RWPE1 (cell line): ENCODE results near the gene TPSD1.
"Not testable (repeated sequence)": the region's sequence is repeated elsewhere in the genome, so short reads cannot be mapped to it uniquely, and the experiment has no call there.

Source experiments
- CTCF ChIA-PET: fragments of 350-600 bp; sonication (Branson Sonifier 250); formaldehyde crosslinking; extraction: SDS; loops from one replicate; lab custom pipeline; 2021; lab: Yijun Ruan, JAX
- POLR2A ChIA-PET: fragments of 400-600 bp; formaldehyde crosslinking; extraction: SDS; loops from one replicate; lab custom pipeline; 2020; ENCODE audit warnings: antibody characterized with exemption; ENCODE audit not compliant: low non-redundant PET; lab: Yijun Ruan, JAX
- DNase-seq: peaks from one replicate; pipeline ENCODE4 v3.0.0; 2012; ENCODE audit warnings: low spot score
- H3K27ac ChIP-seq: fragments of 450-650 bp; 2 replicates; pipeline ENCODE4 v1.5.1; 2017
- CTCF ChIP-seq: fragments of 450-650 bp; conservative IDR thresholded peaks from 2 replicates; pipeline ENCODE4 v1.5.1; 2017; ENCODE audit warnings: low read depth, mild to moderate bottlenecking

TPSD1 gene

GRCh38 chr16:1241081-1241480 is 14.8 kb upstream of the TPSD1 start:
- CTCF ChIA-PET, POLR2A ChIA-PET, H3K27ac ChIP-seq, DNase-seq: not testable (repeated sequence)

DNA sequence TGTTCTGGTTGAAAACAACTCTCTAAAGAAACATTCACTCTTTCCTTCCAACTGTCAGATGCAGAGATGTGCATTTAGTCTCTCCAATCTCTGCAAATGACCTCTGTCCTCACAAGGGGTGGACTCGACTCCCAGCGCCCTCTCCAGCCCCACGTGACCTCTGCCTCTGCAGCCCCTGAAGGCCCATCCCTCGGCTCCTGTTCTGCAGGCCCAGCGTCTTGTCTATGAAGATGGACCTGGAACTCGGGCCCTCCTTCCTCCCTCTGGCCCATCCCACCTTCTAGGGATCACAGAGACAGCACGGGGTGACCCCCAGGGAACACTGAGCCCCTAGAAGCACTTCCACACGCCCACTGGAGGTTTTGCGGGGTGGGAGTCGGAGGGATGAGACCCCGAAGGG is 12.5 kb upstream of the TPSD1 start:
- DNase-seq, CTCF ChIA-PET, POLR2A ChIA-PET, H3K27ac ChIP-seq: not testable (repeated sequence)

DNA sequence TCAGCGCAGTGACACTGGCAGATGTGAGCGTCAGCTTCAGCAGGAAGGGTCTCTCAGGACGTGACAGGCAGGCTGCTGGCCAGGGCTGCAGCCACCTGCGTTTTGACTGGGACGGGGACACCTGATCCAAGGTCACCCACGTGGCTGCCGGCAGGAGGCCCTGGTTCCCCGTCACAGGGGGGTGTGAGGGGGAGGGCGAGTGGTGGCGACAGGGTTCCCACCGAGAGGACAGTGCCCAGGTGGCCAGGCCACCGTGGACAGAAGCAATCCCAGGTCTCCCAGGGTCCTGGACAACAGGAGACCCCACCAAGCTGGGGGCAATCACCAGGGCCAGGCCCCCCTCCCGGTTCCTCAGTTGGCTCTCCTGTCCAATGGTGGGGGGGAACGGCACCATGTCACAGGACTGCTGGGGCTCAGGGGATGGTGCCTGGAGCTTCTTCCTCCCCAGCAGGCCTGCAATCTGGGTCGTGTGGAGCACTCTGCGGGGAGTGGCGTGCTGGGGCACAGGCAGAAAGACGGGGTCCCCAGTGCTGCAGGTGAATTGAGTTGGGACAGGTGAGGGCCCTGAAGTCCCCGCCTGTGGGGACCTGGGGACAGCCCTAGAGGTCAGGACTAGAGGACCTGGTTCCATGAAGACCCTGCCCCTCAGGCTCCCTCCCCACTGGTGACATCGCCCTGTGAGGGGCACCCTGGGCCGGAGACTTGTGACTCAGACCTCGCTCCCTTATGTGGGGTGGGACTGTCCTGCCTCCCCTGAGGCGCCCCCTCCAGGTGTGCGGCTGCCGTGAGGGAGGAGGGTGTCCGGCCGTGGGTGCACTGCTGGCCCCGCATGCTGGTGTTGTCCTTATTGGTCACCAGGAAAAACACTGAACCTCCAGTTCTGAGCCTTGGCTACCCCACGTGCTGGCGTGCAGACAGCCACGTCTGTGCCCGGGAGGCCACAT is 11.7 kb upstream of the TPSD1 start:
- CTCF ChIA-PET, DNase-seq, H3K27ac ChIP-seq, POLR2A ChIA-PET: not testable (repeated sequence)

DNA sequence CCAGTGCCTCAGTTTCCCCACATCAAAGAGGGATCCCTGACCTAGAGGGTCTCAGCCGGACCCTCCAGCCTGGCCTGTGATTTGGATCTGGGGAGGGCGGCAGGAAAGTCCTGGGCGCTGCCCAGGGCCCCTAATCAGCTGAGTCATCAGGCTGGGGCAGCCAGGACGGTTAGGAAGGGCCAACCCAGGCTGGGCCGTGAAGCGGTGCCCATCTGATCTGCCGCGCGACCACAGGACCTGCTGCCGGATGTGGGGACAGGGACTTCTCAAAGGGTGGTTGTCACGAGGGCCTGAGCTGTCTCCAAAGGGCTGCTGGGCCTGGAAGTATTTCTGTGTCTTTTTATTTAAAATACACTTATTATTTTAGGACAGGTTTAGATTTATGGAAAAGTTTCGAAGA is 11.0 kb upstream of the TPSD1 start:
- ChIA-PET CTCF (no interaction called here), POLR2A (no interaction called here)
- no peak for TF ChIP-seq CTCF
- DNase-seq, result no peak
- H3K27ac ChIP-seq, result no peak overlapping the region

DNA sequence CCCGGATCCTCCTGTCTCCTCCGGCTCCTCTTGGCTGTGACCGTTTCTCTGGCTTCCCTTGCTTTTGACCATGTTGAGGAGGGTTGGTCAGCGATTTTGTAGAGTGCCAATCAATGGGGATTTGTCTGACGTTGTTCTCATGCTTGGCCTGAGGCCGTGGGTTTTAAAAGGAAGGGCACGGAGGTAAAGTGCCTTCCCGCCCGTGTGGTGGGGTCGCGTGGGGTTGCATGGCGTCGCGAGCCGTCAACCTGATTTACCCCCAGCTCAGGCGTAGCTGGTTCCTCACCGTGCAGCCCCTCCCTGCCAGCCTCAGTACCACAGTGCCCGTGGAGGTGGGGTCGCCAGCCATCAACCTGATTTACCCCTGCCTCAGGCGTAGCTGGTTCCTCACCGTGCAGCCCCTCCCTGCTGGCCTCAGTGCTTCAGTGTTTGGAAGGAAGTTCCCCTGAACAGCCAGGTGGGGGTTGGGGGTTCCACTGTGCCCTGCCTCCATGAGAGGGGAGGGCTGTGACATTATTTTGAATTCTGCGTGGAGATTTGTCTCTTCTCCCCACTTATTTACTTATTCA is 10.3 kb upstream of the TPSD1 start:
- no peak for DNase-seq
- no peak overlapping the region for H3K27ac ChIP-seq
- CTCF ChIA-PET, result no interaction called here
- no peak for TF ChIP-seq CTCF
- POLR2A ChIA-PET, result no interaction called here

- DNase-seq, H3K27ac ChIP-seq, POLR2A ChIA-PET: not testable (repeated sequence)
- CTCF ChIA-PET, result interaction anchor here (0.6 kb wide), 1 partner anchor 100 kb away, joined by 4 read pairs; no protein-coding TSS in a partner anchor
Observed at GRCh38 chr16:1247903-1248537, 7.8 kb upstream of the TPSD1 start.

- CTCF ChIA-PET, H3K27ac ChIP-seq, DNase-seq, POLR2A ChIA-PET: not testable (repeated sequence)
Observed at GRCh38 chr16:1249031-1249755, 6.7 kb upstream of the TPSD1 start.

DNA sequence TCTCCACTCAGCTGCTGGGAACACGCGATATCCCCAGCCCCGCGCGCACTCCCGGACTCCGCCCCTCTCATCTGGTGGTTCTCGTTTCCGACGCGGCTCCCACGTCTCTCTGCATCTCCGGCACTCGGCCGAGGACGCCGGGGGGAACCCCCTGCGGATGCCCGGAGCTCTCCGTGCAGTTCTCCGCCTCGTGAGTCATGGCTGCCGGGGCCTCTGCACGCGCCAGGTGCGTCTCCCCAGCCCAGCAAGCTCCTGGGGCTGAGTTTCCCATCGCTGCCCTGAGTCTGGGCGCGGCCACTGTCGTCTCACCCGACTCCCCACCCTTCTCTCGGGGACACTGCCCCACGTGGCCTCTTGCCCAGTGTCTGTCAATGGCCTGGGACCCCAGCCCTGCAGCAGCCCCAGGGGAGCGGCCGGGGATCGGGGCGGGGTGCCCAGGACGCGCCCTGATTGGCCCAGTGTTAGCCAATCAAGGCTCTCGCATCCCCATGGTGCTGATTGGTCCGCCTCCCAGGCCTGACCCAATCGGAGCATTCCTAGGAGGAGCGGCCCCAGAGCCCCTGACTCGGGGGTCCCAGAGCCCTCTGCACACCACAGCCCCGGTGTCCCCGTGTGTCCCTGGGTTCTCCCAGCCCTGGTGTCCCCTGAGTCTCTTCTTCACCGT is 2.0 kb upstream of the TPSD1 start:
- H3K27ac ChIP-seq, DNase-seq, CTCF ChIA-PET, POLR2A ChIA-PET: not testable (repeated sequence)

- DNase-seq, POLR2A ChIA-PET, H3K27ac ChIP-seq, CTCF ChIA-PET: not testable (repeated sequence)
Observed at GRCh38 chr16:1254821-1255220, 1.0 kb upstream of the TPSD1 start.

- H3K27ac ChIP-seq, POLR2A ChIA-PET, CTCF ChIA-PET, DNase-seq: not testable (repeated sequence)
Observed at GRCh38 chr16:1256296-1256873, 516 bp downstream of the TPSD1 start.
